SK-N-MC (cell line): ENCODE measurements around the gene RAVER1.
A peak's percentile ranks its signal among the peaks of the same experiment; 100 is the strongest.

ENCODE experiments used
- EZH2 ChIP-seq: fragments of 200-600 bp; sonication (generic); IDR thresholded peaks from one replicate; pipeline ENCODE4 v1.6.1; 2017; ENCODE audit warnings: antibody characterized with exemption
- POLR2AphosphoS5 ChIP-seq: IDR thresholded peaks from 2 replicates; pipeline ENCODE4 v1.6.1; 2012; ENCODE audit warnings: mild to moderate bottlenecking, low read depth, low read length, borderline replicate concordance

DNA sequence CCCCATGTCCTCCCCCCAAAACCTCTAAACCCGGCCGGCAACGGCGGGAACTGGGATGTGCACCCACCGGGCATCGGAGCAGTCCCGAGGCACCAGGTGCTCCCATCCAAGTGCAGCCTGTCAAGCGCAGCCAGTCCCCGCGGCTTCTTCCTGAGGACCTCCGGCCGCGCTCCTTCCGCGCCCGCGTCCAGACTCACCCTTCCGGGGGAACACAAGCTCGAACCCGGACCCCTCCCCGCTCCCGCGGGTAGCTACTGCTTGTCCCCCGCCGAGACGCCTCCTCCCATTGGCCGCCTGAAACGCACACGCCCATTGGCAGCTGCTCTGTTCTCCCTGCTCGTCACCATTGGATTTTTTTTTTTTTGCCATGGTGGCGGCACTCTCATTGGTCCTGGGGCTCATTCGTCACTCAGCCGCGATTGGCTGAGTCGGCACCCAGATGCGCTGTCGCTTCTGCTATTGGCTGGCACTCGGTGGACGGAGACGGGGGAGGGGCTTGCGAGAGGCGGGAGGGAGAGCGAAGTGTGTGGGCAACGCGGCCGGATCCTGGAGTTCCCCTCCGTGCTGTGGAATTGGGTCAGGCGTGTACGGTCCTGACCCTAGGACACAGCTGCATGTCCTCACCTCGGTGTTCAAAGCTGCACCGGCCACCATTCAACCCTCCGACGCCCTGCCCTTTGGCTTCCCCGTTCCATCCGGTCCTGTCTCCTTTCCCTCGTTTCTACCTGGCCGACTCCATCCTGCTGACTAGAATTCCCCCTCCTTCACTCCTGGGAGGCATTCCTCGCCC is 47.2 kb upstream of the RAVER1 start, which contains the start of gene TYK2:
- TF ChIP-seq POLR2AphosphoS5 (peak; percentile 91), EZH2 (no peak)
